GM15510 (cell line): ENCODE results near the gene CXCL12.

Experiments used
- POLR2A ChIP-seq: IDR thresholded peaks from 3 replicates; pipeline ENCODE4 v1.6.1; 2011; ENCODE audit warnings: borderline replicate concordance; ENCODE audit not compliant: insufficient read length; ENCODE audit errors: extremely low read depth

Gene CXCL12

DNA sequence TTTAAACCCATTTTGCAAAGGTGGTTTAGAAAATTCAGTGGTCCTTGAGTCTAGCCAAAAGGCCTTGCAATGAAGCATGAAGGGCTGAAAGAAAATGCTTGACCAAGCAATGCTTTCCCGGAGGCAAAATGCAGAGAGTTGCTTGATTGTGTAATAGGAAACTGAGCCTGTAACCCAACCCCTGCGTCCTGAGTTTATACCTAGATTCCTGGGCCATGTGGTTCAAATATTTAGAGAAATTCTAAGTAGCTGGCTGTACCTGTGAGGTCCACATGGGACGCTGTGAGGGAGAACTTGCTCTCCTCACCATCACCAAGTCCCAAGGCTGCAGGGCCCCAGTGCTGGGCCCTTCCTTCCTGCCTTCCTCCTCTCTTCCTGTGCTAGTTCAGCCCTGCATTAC is 45.7 kb downstream of the CXCL12 start:
- TF ChIP-seq POLR2A, result no peak

DNA sequence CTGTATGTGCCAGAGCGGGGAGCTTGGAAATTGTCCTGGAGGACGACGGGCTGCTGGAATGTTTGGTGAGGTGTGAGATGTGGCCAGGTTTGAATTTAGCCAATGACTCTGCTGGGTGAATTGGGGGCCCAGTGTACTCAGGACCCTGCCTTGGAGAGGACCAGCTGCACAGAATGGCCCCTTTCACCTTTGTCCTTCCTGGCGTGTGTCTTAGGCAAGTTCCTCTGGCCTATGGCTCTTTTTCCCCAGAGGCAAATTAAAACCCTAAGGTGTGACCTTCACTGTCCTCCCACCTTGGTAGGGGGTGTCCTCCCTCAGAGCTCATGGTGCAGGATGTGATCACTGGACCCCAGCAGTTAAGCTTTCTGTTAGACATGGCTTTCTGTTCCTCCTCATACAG is 47.8 kb downstream of the CXCL12 start:
- TF ChIP-seq POLR2A, result no peak

DNA sequence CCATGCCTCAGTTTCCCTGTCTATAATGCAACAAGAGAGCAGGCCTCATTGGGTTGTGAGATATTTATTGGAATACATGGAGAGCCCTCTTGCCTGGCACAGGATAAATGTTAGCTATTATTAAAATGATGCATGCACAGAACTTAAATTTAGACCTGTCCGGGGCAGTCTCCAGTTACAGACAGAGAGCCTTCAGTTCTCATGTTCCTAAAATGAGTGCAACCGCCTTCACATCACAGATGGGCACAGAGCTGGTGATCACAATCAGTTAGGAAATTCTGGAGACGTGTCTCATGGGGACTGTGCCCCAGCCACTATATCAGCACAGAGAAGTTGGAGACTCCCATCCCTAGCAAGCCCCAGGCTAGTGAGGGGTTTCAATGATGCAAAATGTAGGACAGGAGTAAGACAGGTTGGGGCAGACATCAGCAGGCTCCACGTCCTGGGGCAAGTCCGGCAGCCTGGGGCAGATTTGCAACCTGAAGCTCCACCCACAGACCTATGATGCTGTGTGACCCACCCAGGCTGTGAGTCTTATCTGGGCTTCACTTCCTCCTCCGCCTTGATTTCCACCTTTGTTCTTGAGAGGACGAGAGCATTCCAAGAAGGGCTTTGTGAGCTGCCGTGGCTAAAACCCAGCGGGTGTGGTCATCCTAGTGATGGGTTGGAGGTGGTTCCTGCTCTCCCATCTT is 49.4 kb downstream of the CXCL12 start:
- TF ChIP-seq POLR2A, result no peak

DNA sequence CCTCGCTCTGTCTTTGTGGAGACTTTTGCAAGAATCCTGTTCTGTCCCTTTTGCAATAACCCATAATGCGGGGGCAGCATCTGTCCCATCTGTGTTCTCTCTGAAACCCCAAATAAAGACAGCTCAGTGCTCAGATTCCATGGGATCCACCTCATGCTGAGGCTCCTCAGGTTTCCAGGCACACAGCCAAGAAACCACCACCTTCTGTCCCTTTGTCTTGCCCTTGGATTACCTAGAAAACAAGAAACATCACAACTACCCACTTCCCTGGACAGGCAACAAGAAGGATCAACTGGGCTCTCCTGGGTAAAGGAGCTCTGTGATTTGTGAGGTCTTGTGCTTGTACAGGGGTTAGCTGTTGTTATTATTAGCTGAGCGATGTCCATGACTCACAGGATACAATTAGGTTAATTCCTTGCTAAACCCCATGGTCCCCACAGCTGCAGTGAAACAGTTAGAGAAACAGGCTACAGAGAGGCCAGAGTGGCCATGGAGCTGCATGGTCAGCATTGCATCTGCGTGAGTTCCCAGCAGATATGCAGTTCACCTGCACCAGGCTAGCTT is 50.2 kb downstream of the CXCL12 start:
- TF ChIP-seq POLR2A, result no peak

DNA sequence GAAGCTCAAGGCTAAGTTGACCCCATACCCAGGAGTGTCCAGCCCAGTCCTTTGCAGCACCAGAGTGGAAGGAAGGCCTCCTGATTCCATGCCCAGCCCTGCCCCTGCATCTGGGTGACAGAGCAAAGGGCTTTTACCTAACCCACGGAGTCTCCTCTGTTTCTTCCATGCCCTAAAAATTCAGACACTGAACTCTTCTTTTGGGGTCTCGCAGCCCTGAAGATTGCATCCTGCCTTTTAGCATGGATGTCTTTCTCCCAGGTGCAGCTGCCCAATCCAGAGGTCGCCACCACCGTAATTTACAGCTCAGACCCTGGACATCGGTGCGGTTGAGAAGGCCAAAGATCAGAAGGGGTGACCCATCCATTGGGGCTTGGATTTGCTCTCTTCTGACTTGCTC is 50.8 kb downstream of the CXCL12 start:
- TF ChIP-seq POLR2A, result no peak

DNA sequence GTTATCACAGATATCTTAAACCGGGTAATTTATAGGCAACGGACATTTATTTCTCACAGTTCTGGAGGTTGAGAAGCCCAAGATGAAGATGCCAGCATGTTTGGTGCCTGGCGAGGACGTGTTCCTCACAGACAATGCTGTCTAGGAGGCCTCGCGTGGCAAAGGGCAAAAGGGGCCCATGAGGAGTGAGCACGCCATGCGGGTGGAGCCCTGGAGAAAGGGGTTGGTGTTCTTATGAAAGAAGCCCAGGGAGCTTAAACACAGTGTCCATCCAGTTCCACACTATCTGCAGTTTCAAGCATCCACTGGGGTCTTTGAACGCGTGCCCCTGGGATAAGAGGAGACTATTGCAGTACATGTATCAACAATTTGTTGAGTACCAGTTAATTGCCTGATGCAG is 51.4 kb downstream of the CXCL12 start:
- no peak for TF ChIP-seq POLR2A

DNA sequence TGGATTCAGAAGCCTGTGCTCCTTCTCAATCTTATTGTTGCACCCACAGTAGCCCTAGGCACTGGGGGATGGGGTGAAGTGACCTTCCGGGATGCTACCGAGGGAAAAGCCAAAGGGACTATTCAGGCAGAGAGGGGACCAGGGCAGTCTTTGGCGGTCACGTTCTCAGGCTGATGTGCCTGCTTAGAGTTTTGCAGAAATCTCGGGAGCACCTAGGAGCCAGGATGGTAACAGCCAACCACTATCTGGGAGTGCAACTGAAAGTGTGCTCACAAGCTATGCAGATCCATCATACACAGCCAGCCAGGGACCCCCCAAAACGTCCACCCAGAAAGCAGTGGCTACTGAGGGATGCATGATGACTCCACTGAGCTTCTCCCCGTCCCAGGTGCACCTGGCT is 52.4 kb downstream of the CXCL12 start:
- no peak for TF ChIP-seq POLR2A

DNA sequence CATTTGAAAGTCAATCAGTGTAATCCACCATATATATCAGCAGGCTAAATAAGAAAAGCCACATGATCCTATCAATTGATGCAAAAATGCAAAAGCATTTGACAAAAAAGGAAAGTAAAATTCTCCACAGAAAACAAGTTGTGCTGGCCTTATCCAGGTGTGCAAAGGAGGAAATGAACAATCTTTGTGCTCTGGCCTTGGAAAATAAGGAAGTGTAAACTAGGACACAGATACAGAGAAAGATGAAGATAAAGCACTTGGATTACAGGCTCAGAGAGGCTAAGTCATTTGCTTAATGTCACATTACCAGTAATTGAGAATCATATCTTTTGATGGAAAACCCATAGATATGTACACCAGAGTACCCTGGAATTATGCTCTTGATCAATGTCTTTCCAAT is 54.5 kb downstream of the CXCL12 start:
- no peak for TF ChIP-seq POLR2A

DNA sequence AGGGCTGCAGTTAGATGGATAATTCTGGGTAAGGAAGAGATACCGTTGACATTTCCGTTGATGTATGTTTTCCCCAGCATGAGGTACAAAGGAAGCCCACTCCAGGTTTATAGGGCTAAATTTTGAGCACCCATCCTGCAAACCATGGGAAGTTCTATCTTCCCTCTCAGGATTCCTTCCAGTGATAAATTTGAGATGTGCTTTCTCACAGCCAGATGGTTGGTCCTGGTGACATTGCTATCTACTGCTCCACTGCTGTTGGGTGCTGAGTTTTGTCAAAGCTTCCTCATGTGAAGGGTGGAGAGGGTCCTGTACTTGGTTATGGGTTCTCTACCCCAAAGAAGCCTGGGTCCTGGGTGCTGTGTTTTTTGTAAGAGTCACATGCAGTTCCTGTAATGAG is 57.4 kb downstream of the CXCL12 start:
- no peak for TF ChIP-seq POLR2A
